DOHH2 (cell line): ENCODE measurements around the gene ZBED5.

Experiments
- H3F3A ChIP-seq: fragments of 200-600 bp; sonication (generic), shearing (Covaris generic); 2 replicates; pipeline ENCODE4 v1.6.0; 2016; ENCODE audit warnings: antibody characterized with exemption, mild to moderate bottlenecking; ENCODE audit not compliant: control insufficient read depth, insufficient read depth
- H3K27ac ChIP-seq: fragments of 200-600 bp; sonication (generic); 2 replicates; pipeline ENCODE4 v1.5.1; 2014; ENCODE audit warnings: low read depth, mild to moderate bottlenecking, low read length, moderate library complexity
- H3K27me3 ChIP-seq: fragments of 200-600 bp; sonication (generic); 2 replicates; pipeline ENCODE4 v1.6.1; 2014; ENCODE audit warnings: mild to moderate bottlenecking, low read length, mixed read lengths; ENCODE audit not compliant: control insufficient read depth
- H3K36me3 ChIP-seq: fragments of 200-600 bp; sonication (generic); 2 replicates; pipeline ENCODE4 v1.6.1; 2014; ENCODE audit warnings: mild to moderate bottlenecking, low read length, moderate library complexity, mixed read lengths; ENCODE audit not compliant: control insufficient read depth
- H3K4me1 ChIP-seq: fragments of 200-600 bp; sonication (generic); 2 replicates; pipeline ENCODE4 v1.6.1; 2014; ENCODE audit warnings: mild to moderate bottlenecking, low read length, mixed read lengths; ENCODE audit not compliant: control insufficient read depth
- H3K4me2 ChIP-seq: fragments of 200-600 bp; sonication (generic); 2 replicates; pipeline ENCODE4 v1.6.0; 2014; ENCODE audit warnings: mild to moderate bottlenecking, low read length, moderate library complexity
- H3K4me3 ChIP-seq: fragments of 200-600 bp; sonication (generic); 2 replicates; pipeline ENCODE4 v1.5.1; 2014; ENCODE audit warnings: mild to moderate bottlenecking, low read length, mixed read lengths
- H3K79me2 ChIP-seq: fragments of 200-600 bp; sonication (generic); 2 replicates; pipeline ENCODE4 v1.6.1; 2014; ENCODE audit warnings: mild to moderate bottlenecking, low read length, mixed read lengths; ENCODE audit not compliant: control insufficient read depth
- H3K9me2 ChIP-seq: fragments of 200-600 bp; sonication (generic); replicated peaks from 2 replicates; pipeline ENCODE4 v1.6.1; 2014; ENCODE audit warnings: mild to moderate bottlenecking, low read length, mixed read lengths; ENCODE audit not compliant: control insufficient read depth
- H3K9me3 ChIP-seq: fragments of 200-600 bp; sonication (generic); 2 replicates; pipeline ENCODE4 v1.6.1; 2014; ENCODE audit warnings: antibody characterized with exemption, low read length, mixed read lengths; ENCODE audit not compliant: control insufficient read depth, insufficient read depth
- H4K20me1 ChIP-seq: fragments of 200-600 bp; sonication (generic); 2 replicates; pipeline ENCODE4 v1.6.0; 2014; ENCODE audit warnings: low read depth, mild to moderate bottlenecking, antibody characterized with exemption, low read length, moderate library complexity; ENCODE audit not compliant: control insufficient read depth, insufficient read depth
- EZH2phosphoT487 ChIP-seq: fragments of 200-600 bp; sonication (generic); IDR thresholded peaks from 2 replicates; pipeline ENCODE4 v1.6.1; 2017; ENCODE audit warnings: borderline replicate concordance, mild to moderate bottlenecking, antibody characterized with exemption, low read length, moderate library complexity, mixed read lengths
- TF ChIP-seq, protein P1 (sequence below): fragments of 200-600 bp; sonication (generic); IDR thresholded peaks from one replicate; pipeline ENCODE4 v1.5.1; 2014; ENCODE audit warnings: antibody characterized with exemption, mild to moderate bottlenecking, low read depth, low read length; ENCODE audit not compliant: poor library complexity, severe bottlenecking

Gene ZBED5

DNA sequence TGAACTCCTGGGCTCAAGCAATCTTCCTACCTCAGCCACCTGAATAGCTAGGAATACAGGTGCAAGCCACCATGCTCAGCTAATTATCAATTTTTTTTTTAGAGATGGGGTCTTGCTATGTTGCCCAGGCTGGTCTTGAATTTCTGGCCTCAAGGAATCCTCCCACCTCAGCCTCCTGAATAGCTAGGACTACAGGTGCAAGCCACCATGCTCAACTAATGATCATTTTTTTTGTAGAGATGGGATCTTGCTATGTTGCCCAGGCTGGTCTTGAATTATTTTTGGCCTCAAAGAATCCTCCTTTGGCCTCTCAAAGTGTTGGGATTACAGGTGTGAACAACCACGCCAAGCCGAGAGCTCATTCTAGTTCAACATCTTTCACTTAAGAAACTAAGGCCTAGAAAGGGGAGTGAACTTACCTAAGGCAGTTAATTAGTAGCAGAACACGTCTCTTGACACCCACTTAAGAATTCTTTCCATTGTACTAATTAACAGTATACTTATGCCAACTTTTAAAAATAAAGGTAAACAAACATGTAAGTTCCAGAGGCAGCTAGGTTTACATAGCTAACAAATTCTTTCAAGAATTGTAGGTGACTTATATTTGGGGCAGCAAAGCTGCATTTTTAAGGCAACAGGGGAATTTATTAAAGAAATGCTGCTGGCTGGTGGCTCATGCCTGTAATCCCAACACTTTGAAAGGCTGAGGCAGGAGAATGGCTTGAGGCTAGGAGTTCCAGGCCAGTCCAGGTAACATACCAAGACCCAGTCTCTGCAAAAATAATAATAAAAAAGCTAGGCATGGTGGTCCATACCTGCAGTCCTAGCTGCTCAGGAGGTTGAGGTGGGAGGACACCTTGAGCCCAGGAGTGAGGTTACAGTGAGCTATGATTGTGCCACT lies 9.6 kb downstream of the ZBED5 start:
- no peak overlapping the region for H3K27ac ChIP-seq
- H3K4me1 ChIP-seq, result no peaks in the 10 kb centered on the region
- no peaks in the 10 kb centered on the region for H3K9me3 ChIP-seq
- no peaks in the 10 kb centered on the region for H3F3A ChIP-seq
- TF ChIP-seq EZH2phosphoT487, result no peak
- TF ChIP-seq, protein P1, sequence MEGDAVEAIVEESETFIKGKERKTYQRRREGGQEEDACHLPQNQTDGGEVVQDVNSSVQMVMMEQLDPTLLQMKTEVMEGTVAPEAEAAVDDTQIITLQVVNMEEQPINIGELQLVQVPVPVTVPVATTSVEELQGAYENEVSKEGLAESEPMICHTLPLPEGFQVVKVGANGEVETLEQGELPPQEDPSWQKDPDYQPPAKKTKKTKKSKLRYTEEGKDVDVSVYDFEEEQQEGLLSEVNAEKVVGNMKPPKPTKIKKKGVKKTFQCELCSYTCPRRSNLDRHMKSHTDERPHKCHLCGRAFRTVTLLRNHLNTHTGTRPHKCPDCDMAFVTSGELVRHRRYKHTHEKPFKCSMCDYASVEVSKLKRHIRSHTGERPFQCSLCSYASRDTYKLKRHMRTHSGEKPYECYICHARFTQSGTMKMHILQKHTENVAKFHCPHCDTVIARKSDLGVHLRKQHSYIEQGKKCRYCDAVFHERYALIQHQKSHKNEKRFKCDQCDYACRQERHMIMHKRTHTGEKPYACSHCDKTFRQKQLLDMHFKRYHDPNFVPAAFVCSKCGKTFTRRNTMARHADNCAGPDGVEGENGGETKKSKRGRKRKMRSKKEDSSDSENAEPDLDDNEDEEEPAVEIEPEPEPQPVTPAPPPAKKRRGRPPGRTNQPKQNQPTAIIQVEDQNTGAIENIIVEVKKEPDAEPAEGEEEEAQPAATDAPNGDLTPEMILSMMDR, result no peak
- H3K27me3 ChIP-seq, result no peaks in the 10 kb centered on the region
- peaks cover 9% of the 10 kb centered on the region; the same call in 1 of the 2 replicates for H3K79me2 ChIP-seq
- H3K4me3 ChIP-seq, result no peak overlapping the region
- H3K9me2 ChIP-seq, result no peaks in the 10 kb centered on the region
- H3K4me2 ChIP-seq, result no peak overlapping the region
- H3K36me3 ChIP-seq, result peaks cover 25% of the 10 kb centered on the region
- no peaks in the 10 kb centered on the region for H4K20me1 ChIP-seq

GRCh38 chr11:10846660-10847059 lies 11.2 kb downstream of the ZBED5 start:
- no peak overlapping the region for H3K4me3 ChIP-seq
- no peak overlapping the region for H3K4me2 ChIP-seq
- H3K79me2 ChIP-seq, result no peaks in the 10 kb centered on the region
- H3K36me3 ChIP-seq, result peaks cover 10% of the 10 kb centered on the region
- H3K9me2 ChIP-seq, result no peaks in the 10 kb centered on the region
- H3F3A ChIP-seq, result no peaks in the 10 kb centered on the region
- no peaks in the 10 kb centered on the region for H3K4me1 ChIP-seq
- H3K27me3 ChIP-seq, result no peaks in the 10 kb centered on the region
- H3K9me3 ChIP-seq, result no peaks in the 10 kb centered on the region
- no peaks in the 10 kb centered on the region for H4K20me1 ChIP-seq
- TF ChIP-seq EZH2phosphoT487, result no peak
- TF ChIP-seq, protein P1, result no peak
- H3K27ac ChIP-seq, result no peak overlapping the region

DNA sequence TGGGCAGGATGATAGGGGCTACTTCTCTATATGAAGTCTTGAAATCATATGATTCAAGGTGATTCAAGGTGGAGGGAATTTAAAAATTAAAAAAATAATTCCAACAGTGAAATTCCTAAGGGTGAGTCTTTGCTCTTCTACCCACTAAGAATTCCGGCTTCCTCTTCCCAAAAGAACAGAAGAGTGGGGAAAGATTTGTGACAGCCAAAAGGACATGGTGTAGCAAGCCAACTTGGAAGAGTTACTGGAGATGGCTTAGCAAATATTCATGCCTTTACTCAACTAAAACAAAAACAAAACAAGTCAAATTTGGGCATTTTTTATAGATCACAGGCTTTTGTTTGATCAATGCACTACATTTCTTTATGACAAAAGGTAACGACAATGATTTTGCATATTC lies 12.3 kb downstream of the ZBED5 start:
- H3K4me1 ChIP-seq, result peaks cover 3% of the 10 kb centered on the region; the same call in 1 of the 2 replicates
- no peak overlapping the region for H3K4me2 ChIP-seq
- no peaks in the 10 kb centered on the region for H3K27me3 ChIP-seq
- H3K9me3 ChIP-seq, result no peaks in the 10 kb centered on the region
- peaks cover 4% of the 10 kb centered on the region; the same call in 1 of the 2 replicates for H3K36me3 ChIP-seq
- H3K79me2 ChIP-seq, result no peaks in the 10 kb centered on the region
- H3K27ac ChIP-seq, result no peak overlapping the region
- H3K4me3 ChIP-seq, result no peak overlapping the region
- TF ChIP-seq EZH2phosphoT487, result no peak
- TF ChIP-seq, protein P1, result no peak
- H3K9me2 ChIP-seq, result no peaks in the 10 kb centered on the region
- no peaks in the 10 kb centered on the region for H3F3A ChIP-seq
- no peaks in the 10 kb centered on the region for H4K20me1 ChIP-seq
